HTR-8/SVneo (cell line): ENCODE data around the gene SCAMP4.

Experiments
- DNase-seq: peaks from one replicate; pipeline ENCODE4 v3.0.0; 2011; ENCODE audit warnings: low spot score, mixed read lengths; ENCODE audit not compliant: insufficient read length
- FAIRE-seq: peaks from 2 replicates; lab custom pipeline; 2011; peaks lifted over from hg19 to GRCh38; lab: Jason Lieb, UNC

The SCAMP4 gene

DNA sequence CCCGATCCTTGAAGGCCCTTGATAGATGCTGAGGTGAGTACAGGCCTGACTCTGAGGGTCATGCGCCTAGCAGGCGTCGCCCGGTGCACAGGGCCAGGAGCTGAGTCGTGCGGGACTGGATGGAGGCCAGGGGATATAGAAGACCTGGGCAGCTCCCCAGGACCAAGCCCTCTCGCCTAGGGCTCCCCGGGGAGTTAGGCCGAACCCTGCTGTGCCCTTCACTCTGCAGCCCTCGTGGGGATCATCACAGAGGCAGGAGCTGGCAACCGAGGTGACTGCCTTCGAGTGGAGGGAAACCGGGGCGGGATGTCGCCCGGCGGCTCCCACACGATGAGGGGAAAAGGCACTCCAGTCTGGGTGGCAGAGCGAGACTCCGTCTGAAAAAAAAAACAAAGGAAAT is 47.4 kb downstream of the SCAMP4 start:
- no peak for FAIRE-seq
- no peak for DNase-seq

- FAIRE-seq (no peak), DNase-seq (no peak)
Observed at GRCh38 chr19:1953037-1953436, 47.8 kb downstream of the SCAMP4 start.

- FAIRE-seq (no peak), DNase-seq (no peak)
Observed at GRCh38 chr19:1953441-1954094, 48.4 kb downstream of the SCAMP4 start.

DNA sequence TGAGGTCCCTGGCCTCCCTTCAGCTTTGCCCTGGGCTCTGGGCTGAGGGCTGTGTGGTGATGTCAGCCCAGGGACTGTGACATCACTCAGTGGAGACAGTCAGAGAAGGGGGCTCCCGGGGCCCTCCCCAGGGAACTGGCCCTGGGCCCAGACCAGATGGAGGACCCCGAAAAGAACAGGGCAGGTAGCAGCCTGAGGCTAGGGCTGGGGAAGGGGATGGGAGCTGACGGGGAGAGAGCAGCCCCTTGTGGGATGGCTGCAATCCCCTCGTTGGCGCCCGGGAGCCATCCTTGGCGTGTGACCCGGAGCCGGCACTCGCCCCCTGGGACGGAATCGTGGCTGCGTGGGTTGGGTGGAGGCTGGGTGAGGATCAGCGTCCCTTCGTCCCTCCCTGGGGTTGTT is 49.3 kb downstream of the SCAMP4 start:
- no peak for FAIRE-seq
- no peak for DNase-seq

DNA sequence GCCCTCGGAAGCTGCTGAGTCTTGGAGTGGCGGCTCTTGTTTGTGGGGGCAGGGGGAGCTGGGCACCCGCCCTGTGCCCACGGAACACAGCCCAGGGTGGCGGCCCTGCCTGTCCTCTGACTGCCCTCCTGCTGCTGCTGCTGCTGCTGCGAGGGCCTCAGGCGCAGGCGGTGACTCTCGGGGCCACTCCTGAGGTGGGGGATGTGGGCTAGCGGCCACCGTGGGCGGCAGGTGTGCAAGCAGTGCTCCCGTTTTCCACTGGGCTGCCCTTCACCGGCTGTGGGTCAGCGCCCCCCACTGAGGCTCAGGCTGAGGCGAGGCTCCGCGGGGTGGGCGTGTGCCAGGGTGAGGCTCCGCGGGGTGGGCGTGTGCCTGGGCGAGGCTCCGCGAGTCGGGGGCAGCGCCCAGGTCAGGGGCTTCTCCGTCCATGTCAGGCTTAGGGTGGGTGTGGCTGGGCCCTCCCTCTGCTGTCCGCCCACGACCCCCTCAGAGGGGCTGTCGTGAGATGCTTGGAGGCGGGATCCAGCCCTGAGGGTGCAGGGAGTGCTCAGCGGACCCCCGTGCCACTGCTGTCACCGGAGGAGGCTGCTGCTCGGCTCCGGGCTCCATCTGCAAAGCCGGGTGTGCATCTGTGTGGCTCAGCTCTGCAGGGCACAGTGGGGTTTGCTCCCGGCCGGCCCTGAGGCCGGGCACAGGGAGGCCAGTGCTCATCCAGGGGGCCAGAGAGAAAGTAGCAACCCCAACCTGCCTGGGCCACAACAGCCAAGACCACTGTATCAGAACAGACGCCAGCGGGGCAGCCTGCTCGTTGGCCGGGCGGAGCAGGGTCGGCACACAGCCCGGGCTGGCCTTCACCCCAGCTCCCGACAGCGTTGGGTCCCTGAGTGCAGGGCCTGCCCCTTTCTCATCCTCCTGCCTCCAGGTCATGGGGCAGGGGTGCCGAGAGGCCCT is 50.2 kb downstream of the SCAMP4 start:
- no peak for FAIRE-seq
- no peak for DNase-seq

DNA sequence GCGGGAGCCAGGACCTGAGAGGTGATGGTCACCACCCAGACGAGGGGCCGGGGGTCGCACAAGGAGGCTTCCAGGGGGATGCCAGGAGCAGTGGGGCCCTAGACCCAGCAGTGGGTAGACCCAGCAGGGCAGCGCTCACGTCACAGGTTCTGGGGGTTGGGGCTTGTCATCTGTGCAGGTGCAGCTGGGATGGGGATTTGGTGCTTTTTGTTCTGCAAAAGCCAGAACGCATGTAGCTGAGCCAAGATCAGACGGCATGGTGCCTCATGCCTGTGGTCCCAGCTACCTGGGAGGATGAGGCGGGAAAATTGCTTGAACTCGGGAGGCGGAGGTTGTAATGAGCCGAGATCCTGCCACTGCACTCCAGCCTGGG is 50.9 kb downstream of the SCAMP4 start:
- FAIRE-seq (no peak), DNase-seq (no peak)

DNA sequence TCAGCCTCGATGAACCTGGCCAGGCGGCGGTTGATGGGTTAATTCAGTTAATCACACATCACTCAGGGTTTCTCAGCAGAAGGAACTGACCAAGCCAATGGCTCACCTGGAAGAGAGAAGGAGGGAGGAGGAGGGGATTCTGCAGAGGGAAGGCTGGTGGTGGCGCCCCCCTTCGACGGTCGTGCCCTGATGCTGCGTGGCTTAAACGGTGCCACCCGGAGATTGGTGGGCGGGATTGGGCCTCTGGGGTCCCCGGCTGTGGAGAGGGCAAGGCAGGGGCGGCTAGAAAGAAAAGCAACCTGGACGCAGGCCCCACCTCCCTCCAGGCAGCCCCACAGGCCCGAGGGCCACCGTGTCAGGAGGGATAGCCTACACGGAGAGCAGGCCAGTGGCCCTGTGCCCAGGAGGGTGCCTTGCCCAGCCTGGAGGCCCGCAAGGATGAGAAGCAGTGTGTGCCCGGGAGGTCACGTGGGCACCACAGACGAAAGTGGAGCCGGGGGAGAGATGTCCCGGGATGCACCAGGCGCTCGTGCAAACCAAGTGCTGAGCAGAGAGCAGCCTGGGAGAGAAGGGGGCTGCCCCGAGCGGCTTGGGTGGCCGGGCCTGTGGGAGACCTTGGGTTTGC is 51.8 kb downstream of the SCAMP4 start:
- no peak for FAIRE-seq
- DNase-seq = no peak

DNA sequence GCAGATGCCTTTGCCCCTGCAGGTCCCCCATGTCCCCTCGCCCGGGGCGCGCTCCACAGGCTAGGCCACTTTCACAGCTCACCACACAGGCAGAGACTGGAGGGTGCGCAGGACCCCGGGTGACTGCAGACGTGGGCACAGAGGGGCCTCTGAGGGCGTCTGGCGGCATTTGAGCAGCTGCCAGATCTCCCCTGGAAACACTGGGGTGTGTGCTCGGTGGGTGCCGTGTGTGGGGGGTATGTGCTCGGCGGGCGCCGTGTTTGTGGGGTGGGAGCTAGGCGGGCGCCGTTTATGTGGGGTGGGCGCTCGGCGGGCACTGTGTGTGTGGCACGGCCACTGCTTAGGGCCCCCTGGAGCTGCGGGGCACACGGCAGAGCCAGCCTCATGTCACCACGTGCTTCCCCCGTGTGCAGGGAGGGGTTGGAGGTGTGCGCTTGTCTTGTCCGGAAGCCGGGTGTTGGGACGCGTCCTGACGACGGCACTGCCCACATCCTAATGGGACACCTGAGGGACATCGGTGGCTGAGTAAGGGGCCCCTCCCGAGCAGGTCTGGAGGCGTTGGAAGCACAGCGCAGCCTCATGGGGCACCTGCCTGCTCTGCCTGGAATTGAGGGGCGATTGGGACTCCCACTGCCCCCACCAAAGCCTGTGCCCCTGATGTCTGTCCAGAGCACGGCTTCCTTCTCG is 52.5 kb downstream of the SCAMP4 start:
- FAIRE-seq = no peak

GRCh38 chr19:1959928-1960589 is 54.9 kb downstream of the SCAMP4 start:
- DNase-seq (no peak), FAIRE-seq (no peak)

More for the DNA sequence above, 52.5 kb downstream of the SCAMP4 start:
- no peak for DNase-seq

GRCh38 chr19:1961000-1961883 is 56.0 kb downstream of the SCAMP4 start:
- no peak for DNase-seq
- FAIRE-seq = no peak

- DNase-seq (no peak), FAIRE-seq (no peak)
Observed at GRCh38 chr19:1962674-1963073, 57.5 kb downstream of the SCAMP4 start.

DNA sequence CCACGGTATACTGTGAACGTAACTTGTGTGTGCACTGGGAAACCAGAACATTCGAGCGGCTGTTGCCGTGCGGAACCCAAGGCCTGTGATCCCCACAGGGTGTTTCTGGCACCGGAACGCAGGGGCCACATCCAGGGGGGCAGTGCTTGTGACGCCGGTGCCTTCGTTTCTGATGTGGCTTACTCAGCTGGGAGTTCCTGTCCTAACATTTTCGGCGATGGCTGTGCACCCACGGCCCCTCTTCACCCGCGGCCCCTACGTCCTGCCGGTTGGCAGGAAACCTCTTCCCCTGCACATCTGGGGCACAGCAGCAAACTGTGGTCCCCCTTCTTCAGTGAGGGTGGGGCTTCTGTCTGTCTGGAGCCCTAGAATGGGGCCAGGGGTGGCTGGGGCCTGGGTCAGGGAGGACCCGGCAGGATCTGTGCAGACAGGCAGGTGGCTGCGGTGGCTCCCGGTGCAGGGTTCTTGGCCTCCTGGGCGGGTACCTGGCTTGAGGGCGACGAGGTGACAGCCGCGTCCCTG is 61.9 kb downstream of the SCAMP4 start:
- no peak for DNase-seq
- FAIRE-seq = no peak

GRCh38 chr19:1968279-1969175 is 63.3 kb downstream of the SCAMP4 start:
- FAIRE-seq = no peak

GRCh38 chr19:1969176-1970002 is 64.2 kb downstream of the SCAMP4 start:
- FAIRE-seq = no peak

More at GRCh38 chr19:1968279-1969175, 63.3 kb downstream of the SCAMP4 start:
- no peak for DNase-seq

GRCh38 chr19:1970003-1970805 is 65.0 kb downstream of the SCAMP4 start:
- DNase-seq = peak; percentile 21

More at GRCh38 chr19:1969176-1970002, 64.2 kb downstream of the SCAMP4 start:
- DNase-seq = no peak

More at GRCh38 chr19:1970003-1970805, 65.0 kb downstream of the SCAMP4 start:
- FAIRE-seq = no peak
